Breast epithelium (tissue), 3 donors: ENCODE measurements around the gene CGNL1.

ENCODE experiments used
- CTCF ChIP-seq, 3 donors: fragments of 450-650 bp; IDR thresholded peaks; one replicate each; pipeline ENCODE4 v1.5.1; 2016 to 2017; ENCODE audit warnings: antibody characterized with exemption in 3 of 3, mild to moderate bottlenecking in 3 of 3, moderate library complexity in 3 of 3
- POLR2AphosphoS5 ChIP-seq, 3 donors: sonication (generic); formaldehyde crosslinking; IDR thresholded peaks; one replicate each; pipeline ENCODE4 v1.6.1; 2017; ENCODE audit warnings: antibody characterized with exemption in 3 of 3

GRCh38 chr15:57373882-57374276 is 2.4 kb upstream of the CGNL1 start:
- TF ChIP-seq CTCF (IDR thresholded peaks at IDR 0.05) (no peak), POLR2AphosphoS5 (IDR thresholded peaks at IDR 0.05) (no peak)
